Hippocampal formation (tissue), 2 donors: ENCODE results near the gene IRS1.
"Not testable (repeated sequence)": the region's sequence is repeated elsewhere in the genome, so short reads cannot be mapped to it uniquely, and the experiment has no call there.

Experiments
- DNase-seq, 2 donors: peaks; one replicate each; lab custom pipeline; 2025; lab: John Stamatoyannopoulos, UW

Gene IRS1, protein sequence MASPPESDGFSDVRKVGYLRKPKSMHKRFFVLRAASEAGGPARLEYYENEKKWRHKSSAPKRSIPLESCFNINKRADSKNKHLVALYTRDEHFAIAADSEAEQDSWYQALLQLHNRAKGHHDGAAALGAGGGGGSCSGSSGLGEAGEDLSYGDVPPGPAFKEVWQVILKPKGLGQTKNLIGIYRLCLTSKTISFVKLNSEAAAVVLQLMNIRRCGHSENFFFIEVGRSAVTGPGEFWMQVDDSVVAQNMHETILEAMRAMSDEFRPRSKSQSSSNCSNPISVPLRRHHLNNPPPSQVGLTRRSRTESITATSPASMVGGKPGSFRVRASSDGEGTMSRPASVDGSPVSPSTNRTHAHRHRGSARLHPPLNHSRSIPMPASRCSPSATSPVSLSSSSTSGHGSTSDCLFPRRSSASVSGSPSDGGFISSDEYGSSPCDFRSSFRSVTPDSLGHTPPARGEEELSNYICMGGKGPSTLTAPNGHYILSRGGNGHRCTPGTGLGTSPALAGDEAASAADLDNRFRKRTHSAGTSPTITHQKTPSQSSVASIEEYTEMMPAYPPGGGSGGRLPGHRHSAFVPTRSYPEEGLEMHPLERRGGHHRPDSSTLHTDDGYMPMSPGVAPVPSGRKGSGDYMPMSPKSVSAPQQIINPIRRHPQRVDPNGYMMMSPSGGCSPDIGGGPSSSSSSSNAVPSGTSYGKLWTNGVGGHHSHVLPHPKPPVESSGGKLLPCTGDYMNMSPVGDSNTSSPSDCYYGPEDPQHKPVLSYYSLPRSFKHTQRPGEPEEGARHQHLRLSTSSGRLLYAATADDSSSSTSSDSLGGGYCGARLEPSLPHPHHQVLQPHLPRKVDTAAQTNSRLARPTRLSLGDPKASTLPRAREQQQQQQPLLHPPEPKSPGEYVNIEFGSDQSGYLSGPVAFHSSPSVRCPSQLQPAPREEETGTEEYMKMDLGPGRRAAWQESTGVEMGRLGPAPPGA (N-terminal part only)

DNA sequence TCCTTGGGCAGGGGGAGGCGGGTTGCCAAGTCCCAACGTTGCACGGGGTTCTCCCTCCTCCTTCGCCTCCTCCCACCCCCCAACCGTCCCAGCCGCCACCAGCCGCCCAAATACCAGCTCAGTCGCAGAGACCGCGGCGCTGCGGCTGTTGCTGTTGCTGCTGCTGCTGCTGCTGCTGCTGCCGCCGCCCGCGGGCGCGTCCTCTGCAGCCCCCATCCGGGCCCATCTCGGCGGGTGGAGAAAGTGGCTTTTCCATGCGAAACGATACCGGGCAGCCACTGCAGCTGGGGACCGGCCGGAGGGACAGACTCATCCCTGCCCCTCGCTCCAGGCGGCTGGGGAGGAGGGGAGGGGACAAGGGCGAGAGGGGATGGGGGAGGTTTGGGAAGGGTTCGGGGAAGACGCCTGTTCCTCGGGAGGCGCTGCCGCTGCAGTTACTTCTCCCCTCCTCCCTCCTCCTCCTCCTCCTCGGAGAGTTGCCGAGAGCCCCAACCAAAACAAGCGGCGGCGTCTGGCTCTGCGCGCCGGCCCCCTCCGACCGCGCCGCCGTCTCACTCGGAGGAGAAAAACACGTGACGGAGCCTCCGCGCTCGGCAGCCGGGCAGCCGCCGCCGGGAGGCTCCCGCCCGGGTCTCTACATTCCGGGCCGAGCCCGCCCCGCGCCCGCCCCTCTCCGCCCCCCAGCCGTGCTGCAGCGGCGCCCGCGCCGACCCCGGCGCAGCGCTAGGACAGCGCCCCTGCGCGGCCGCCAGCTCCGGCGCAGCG lies at the start of gene IRS1:
IRS1 (minus strand) TSS at position 610 of the 765 bp plus-strand sequence. CDS start 1,082 bp downstream, outside the sequence.
- DNase-seq, result peak; percentile 17 to 51

DNA sequence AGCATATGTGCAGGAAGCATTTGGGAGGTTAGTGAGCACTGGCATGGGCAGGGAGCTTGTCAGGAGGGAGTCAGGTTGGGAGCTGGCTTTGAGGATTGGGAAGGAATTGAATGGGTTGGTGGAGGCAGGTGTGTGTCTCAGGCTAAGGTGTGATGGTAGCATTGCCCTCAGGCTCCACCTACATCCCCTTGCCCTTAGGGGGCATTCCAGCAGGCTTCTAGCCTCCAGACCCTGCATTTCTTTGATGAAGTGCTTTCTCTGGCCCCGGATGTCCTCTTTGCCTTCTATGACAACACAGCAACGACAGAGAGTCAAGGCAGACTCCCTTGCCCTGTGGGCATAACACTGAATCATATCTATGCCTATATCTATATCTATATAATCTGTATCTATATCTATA lies 49.7 kb upstream of the IRS1 start:
- DNase-seq, result no peak

DNA sequence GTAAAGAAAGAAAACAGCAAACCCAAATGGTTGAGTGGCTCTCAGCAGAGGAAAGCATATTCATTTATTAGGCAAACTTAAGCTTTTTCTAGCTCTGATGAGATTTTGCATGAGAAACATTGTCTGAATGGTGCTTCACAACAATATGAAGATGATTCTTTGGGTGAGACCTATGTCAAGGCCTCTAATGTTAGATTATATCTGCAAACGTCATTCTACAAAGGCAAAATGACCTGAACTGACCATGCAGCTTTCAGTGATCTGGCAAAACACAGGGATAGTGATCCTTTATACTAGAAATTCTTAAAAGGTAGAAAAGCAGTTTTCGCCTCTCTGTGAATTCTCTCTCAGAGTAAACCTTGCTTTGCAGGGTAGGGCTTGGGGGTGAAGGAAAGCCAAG lies 47.9 kb upstream of the IRS1 start:
- no peak for DNase-seq

DNA sequence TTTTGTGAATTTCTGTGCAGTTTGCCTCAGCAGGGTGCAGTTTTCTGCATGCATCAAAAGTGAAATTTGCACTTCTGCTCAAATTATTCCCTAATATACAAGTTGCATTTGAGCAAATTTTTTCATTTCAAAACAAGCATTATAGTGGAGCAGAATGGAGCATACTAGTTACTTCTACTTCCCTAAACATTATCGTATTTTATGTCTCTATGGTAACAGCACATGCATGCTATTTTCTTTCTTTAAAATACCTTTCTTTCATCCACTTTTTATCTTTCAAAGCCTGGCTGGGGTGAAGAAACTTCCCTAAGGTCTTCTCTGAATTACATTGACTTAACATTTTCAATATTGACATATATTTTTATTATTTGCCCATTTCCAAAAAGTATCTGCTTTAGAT lies 47.5 kb upstream of the IRS1 start:
- DNase-seq, result no peak

DNA sequence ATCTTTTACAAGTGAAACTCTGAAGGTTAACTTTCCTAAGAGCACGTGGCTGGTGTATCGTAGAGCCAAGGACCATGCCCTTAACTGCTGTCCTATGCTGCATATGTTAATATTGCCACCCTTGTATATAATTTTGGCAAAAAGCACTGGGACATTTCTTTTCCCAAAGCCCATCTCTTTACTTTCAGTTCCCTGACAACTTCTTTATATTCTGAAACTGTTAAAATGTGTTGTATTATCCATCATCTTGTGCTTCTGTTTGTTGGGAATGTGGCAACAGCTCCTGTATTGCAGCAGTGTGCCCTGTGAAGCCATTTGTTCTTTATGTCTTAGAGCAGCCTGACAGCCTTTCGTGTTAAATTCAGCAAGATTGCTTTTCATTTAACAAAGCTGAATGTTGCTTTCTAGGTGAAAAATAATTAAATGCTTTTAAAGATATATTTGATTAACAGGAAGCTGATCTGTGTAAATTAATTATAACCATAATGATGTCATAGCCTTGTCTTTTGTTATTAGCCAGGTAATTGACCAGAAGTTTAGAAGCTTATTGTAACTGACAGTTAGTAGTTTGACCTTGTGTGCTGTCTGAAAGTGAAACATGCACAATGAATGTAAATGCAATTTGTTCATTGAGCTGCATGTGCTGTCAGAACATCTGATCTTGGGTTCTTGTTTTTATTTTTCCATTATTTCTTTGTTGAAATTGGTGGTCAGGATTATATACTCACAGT lies 45.9 kb upstream of the IRS1 start:
- DNase-seq, result no peak

DNA sequence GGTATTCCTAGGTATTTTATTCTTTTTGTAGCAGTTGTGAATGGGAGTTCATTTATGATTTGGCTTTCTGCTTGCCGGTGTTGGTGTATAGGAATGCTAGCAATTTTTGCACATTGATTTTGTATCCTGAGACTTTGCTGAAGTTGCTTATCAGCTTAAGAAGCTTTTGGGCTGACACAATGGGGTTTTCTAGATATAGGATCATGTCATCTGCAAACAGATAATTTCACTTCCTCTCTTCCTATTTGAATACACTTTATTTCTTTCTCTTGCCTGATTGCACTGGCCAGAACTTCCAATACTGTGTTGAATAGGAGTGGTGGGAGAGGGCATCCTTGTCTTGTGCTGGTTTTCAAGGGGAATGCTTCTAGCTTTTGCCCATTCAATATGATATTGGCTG lies 43.4 kb upstream of the IRS1 start:
- DNase-seq, result not testable (repeated sequence)

DNA sequence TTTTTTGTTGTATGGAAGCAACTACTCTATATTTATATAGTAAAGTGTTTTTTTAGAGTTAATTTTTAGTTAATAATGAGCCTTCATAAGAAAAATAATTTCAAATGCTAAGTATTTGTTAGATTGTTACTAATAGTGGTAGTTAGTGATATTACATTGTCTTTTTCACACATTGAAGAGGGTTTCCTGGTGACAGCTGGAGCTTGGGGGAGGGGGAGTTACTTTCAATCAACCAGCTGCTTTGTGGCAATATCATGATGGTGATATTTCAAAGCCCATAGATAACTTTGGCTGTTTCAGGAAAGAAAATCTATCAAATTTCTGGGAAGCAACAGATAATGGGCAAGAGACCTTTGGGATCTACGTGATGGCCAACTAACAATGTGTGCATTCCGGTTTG lies 40.3 kb upstream of the IRS1 start:
- DNase-seq, result no peak

DNA sequence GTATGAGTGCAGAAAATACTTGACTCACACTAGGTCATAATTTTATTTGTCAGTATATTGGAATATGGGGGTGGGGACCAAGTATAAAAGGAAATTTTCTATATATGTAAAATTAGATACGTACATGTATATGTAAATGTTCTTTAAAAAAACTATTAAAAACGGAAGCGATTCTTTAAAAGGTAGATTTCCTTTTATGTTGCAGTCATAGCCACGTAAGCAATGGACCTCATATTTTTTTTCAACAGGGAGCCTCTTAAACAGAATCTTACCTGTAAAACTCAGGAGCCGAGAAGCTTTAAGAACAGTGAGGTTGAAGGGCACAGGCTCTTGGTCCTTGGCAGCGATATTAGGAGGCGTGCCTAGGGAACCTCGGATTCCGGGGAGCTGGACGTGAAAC lies 39.5 kb upstream of the IRS1 start:
- no peak for DNase-seq

DNA sequence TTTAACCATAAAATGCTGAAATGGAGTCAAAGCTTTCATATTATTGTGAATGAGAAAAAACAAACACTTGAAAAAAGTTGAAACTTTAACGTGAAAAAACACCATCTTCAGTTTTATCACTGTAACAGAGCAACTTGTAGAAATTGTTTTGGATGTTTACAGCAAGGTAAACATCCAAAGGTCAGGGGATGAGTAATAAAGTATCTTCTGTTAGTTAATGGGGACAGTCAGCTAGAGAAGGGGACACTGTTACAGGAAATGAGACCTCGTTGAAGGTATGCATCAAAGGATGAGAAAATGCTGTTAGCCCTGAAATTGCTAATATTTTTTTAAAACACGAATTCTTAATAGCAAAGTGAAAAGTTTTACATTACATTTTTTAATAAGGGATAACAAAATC lies 39.1 kb upstream of the IRS1 start:
- no peak for DNase-seq

DNA sequence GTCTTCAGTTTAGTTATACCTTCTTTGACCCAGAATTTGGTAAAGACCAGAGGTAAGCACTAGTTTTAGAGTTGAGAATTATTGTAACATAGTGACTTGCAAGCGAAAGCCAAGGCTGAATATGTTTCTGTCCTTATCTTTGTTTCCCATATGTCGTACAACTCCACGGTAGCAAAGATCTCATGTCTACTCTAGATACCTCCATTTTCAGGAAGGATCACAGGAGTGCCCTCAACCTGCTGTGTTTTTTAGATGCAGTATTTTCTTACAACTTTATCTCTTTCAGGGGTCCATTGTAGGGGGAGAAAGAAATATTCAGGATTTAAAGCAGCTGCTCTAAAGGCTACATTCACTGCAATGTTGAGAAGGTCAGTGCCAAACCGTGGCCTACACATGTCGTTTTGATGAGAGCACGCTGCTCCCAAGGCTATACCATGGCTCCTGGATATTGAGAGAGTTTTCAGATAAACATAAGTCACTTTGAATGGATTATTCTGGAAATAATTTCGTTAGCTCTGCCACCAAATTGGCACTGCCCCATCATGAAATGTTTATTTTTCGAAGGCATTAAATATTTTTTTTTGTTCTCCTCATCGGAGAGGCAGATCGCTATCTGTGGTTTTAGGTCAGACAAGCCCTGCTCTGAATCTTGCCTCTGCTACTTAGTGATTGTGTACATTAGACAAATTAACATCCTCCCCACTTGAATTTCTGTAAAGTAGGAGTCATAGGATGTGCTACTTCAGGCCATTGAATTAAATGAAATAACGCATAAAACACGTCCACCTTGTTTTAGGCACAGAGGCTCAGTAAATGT lies 38.4 kb upstream of the IRS1 start:
- no peak for DNase-seq

DNA sequence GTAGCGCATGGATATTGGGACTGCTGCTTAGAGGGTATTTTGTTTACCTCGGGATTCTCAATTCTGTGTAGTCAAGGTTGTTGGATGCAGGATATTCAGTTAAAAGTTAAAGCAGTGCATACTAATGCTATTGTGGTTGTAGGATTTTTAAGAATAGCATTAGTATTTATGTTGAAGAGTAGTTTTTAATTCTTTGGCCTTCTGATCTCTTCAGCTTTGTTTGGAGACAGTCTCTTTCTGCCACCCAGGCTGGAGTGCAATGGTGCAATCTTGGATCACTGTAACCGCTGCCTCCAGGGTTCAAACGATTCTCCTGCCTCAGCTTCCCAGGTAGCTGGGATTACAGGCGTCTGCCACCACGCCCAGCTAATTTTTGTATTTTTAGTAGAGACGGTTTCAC lies 37.7 kb upstream of the IRS1 start:
- DNase-seq, result no peak

DNA sequence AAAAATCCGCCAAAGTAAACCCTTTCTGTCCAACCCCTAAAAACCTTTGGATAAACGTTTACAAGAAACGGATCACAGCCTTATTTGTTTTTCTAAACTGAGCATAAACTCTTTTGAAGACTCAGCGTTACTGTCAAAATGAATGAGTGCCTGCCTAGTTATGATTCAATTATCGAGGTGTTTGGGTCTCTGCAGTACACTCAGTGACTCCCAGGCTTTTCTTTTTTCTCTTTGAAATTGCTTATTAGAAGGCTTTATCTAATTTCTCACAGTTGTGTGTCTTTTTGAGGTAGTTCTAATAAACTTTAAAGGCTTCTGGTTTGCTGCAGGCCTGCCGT lies 36.9 kb upstream of the IRS1 start:
- DNase-seq, result no peak

DNA sequence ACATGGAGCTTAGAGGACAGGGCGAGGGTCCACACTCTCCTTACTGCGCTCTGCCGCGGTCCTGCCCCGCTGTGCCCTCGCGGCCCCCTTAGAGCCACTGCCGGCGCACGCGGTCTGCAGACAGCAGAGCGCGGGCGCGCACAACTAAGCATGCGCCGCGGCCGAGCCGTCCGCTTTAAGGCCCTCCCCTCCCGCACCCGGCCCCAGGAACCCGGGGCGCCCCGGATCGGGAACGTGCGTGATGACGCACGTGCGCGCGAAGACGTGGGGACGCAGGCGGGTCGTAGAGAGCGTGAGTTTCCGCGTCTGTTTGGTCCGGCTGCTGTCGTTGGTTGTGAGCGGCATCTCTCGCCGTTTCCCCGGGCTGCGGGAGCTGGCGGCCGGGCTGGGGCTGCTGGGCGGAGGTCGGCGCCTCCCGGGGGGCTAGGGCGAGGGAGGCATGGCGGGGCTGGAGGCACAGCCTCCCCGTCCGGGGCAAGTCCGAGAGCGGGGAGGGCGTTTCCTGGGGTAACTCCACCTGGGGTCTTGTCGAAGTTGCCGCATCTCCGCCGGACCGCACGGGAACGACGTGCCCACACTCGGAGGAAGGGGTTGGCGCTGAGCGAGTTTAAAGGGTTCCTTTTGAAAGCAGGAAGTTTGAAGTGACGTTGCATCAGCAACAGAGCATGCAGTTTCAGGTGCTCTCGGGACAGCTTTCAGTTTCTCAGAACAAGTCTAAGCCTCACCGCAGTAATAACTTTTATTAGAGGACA lies 36.4 kb upstream of the IRS1 start, which contains the start of gene RHBDD1:
RHBDD1 (plus strand) TSS at position 259 of the 752 bp plus-strand sequence. CDS start 28,640 bp downstream, outside the sequence.
- DNase-seq, result peak; percentile 79 to 86

DNA sequence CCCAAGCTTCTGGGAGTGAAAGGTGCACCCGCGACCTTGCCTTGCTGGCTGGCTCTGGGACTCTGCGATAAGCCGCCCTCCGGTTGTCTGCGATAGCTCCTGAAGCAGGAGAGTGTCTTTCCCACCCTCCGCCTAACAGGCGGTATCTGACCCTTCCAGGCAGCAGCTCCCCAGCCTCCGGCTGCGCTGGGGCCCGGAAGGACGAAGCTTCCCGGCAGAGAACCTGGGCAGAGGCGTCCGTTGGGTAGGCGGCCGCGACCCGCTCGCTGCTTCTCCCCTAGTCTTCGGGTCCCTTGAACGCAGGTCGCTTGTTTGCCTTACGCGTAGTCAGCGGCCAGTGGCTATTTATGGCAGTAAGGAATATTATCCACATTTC lies 35.8 kb upstream of the IRS1 start:
- no peak for DNase-seq

DNA sequence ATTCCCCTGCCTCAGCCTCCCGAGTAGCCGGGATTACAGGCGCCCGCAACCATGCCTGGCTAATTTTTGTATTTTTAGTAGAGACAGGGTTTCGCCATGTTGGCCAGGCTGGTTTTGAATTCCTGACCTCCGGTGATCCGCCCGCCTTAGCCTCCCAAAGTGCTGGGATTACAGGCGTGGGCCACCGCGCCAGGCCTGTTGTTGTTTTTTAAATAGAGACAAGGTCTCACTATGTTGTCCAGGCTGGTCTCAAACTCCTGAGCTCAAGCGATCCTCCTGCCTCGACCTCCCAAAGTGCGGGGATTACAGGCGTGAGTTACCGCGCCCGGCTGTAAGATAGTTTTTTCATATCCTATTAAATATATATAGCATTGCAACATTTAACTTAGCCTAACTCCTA lies 35.3 kb upstream of the IRS1 start:
- not testable (repeated sequence) for DNase-seq

DNA sequence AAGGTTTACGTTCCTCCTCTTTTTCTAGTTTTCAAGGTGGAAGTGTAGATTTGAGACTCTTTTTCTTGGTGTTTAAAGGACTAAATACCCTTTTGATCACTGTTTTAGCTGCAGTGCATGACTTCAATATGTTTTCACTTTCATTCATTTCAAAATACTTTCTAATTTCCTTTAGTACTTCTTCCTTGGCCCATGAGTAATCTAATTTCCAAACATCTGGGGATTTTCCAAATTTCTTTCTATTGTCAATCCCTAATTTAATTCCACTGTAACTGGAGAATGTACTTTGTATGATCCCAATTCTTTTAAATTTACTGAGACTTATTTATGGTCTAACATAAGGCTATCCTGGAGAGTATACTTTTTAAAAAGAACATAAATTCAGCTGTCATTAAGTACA lies 32.4 kb upstream of the IRS1 start:
- DNase-seq, result no peak

DNA sequence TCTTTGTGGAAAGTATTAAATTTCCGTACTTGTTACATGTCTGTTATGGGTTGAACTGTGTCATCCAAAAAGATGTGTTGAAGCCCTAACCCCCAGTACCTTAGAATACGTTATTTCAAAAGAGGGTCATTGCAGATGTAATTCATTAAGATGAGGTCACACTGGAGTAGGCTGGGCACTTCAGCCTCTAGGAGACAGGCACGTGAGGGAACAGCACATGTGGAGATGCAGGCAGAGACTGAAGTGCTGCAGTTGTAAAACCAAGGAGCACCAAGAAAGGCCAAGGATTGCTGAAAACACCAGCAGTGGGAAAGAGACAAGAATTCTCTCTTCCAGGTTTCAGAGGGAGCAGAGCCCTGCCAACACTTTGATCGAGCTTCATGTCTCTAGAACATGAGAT lies 31.6 kb upstream of the IRS1 start:
- no peak for DNase-seq

DNA sequence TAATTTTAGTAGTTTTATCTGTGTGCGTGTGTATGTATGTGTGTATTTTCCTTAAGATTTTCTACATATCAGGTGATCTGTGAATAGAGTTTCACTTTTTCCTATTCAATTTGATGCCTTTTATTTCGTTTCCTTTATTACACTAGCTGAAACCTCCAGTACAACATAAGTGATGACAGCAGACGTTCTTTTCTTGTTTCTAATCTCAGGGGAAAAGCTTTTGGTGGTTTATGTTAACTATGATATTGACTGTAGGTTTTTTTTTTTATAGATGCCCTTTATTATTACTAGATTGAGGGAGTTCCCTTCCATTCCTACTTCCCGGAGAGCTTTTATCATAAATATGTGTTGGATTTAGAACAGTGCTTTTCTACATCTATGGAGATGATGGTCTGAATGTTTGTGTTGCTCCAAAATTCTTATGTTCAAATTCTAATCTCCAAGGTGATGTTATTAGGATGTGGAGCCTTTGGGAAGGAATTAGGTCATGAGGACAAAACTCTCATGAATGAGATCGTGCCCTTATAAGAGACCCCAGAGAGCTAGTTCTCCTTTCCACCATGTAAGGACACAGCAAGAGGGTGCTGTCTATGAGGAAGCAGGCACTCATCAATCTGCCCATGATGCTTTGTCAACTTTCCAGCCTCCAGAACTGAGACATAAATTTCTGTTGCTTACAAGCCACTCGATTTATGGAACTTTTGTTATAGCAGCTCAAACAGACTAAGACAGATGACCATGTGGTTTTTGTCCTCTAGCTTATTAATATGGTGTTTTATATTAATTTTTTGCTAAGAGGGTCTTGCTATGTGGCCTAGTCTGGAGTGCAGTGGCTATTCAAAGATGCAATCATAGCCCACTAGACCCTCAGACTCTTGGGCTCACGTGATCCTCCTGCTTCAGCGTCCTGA lies 30.4 kb upstream of the IRS1 start:
- no peak for DNase-seq

DNA sequence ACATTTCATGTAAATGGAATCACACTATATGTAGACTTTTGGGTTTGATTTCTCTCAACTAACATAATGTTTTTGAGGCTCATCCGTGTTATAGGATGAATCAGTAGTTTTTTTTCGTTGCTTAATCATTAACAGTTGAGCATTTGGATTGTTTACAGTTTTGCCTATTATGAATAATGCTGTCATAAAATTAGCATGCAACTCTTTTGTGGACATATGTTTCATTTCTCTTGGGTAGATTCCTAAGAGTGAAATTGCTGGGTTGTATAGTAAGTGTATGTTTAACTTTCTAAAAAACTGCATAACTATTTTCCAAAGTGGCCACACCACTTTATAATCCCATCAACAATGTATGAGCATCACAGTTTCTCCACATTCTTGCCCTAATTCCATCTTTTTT lies 28.6 kb upstream of the IRS1 start:
- no peak for DNase-seq
